DND-41 (cell line): ENCODE data around the gene WFIKKN1.

Experiments
- ATAC-seq: fragments of 200-7000 bp; cut with Tn5 transposase; 3 replicates; pipeline ENCODE4 v1.9.1; 2021; ENCODE audit warnings: low read depth; ENCODE audit not compliant: insufficient read depth
- DNase-seq: peaks from one replicate; pipeline ENCODE4 v3.0.0-alpha.2; 2020
- H2AFZ ChIP-seq: 2 replicates; pipeline ENCODE4 v1.6.0; 2012; ENCODE audit warnings: low read depth, low read length
- H3K27ac ChIP-seq: 2 replicates; pipeline ENCODE4 v1.5.1; 2012; ENCODE audit warnings: low read length, inconsistent platforms
- H3K27me3 ChIP-seq: fragments of 200-600 bp; sonication (generic); 2 replicates; pipeline ENCODE4 v1.6.0; 2012; ENCODE audit warnings: low read length, mild to moderate bottlenecking, inconsistent platforms; ENCODE audit not compliant: insufficient read depth, poor library complexity
- H3K36me3 ChIP-seq: 2 replicates; pipeline ENCODE4 v1.5.1; 2012; ENCODE audit warnings: low read length, inconsistent platforms; ENCODE audit not compliant: insufficient read depth
- H3K4me1 ChIP-seq: 2 replicates; pipeline ENCODE4 v1.5.1; 2012; ENCODE audit warnings: mild to moderate bottlenecking, low read length; ENCODE audit not compliant: insufficient read depth
- H3K4me2 ChIP-seq: 2 replicates; pipeline ENCODE4 v1.6.0; 2012; ENCODE audit warnings: mild to moderate bottlenecking, moderate library complexity, low read length, inconsistent platforms; ENCODE audit not compliant: insufficient read depth
- H3K4me3 ChIP-seq, 2 experiments: fragments of 200-600 bp in 1 of 2; shearing (Covaris generic) in 1 of 2; 2 replicates each; pipeline ENCODE4 v1.5.1; 2012 to 2016; ENCODE audit warnings: inconsistent platforms in 2 of 2, low read length in 2 of 2, mild to moderate bottlenecking in 2 of 2, low read depth in 1 of 2, moderate library complexity in 1 of 2
- H3K79me2 ChIP-seq: 2 replicates; pipeline ENCODE4 v1.6.0; 2012; ENCODE audit warnings: low read length, inconsistent platforms; ENCODE audit not compliant: insufficient read depth
- H3K9ac ChIP-seq: 2 replicates; pipeline ENCODE4 v1.6.0; 2012; ENCODE audit warnings: low read depth, mild to moderate bottlenecking, inconsistent platforms, low read length, moderate library complexity
- H3K9me3 ChIP-seq: 2 replicates; pipeline ENCODE4 v1.5.1; 2012; ENCODE audit warnings: low read length, moderate library complexity, mild to moderate bottlenecking, inconsistent platforms; ENCODE audit not compliant: insufficient read depth, severe bottlenecking
- H4K20me1 ChIP-seq: 2 replicates; pipeline ENCODE4 v1.6.0; 2012; ENCODE audit warnings: low read length; ENCODE audit not compliant: insufficient read depth
- EZH2 ChIP-seq: IDR thresholded peaks from 3 replicates; pipeline ENCODE4 v1.6.1; 2012; ENCODE audit warnings: borderline replicate concordance, low read depth, mild to moderate bottlenecking, moderate library complexity, low read length, inconsistent platforms; ENCODE audit not compliant: severe bottlenecking
- TF ChIP-seq, protein P1 (sequence below): IDR thresholded peaks from 2 replicates; pipeline ENCODE4 v1.5.1; 2012; ENCODE audit warnings: borderline replicate concordance, low read length, moderate library complexity, mild to moderate bottlenecking; ENCODE audit not compliant: poor library complexity, severe bottlenecking; ENCODE audit errors: extremely low read depth

The WFIKKN1 gene

DNA sequence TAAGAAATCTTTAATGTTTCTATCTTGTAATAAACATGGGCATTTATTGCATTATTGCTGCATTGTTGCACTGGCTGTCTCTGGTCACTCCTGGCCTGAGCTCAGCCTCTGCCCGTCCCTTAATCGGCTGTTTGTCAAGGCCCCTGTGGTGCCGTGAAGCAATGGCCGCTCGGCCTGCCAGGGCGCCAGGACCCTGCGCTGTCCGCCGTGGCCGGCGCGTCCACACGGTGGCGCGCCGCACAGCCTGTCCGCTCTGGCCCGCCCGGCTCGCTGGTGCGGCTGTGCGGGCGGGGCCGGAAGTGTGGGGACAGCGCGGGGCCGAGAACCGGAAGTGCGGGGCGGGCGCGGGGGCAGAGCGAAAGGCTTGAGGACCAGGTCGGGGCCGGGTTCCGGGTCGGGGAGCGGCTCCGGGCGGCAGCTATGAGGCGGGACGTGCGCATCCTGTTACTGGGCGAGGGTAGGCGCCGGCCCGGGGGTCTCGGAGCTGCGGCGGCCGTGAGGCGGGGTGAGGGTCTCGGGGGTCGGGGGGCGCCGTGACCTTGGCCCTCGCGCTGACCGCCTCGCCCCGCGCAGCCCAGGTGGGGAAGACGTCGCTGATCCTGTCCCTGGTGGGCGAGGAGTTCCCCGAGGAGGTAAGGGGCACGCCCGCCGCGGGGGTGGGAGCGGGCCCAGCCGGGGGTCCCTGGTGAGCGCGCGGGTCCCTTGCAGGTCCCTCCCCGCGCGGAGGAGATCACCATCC lies 37.2 kb downstream of the WFIKKN1 start, which contains the start of gene RHOT2:
TSS of gene RHOT2 (plus strand) at position 353 of the 739 bp plus-strand sequence. CDS start at position 421, 68 bp downstream.
- H3K9ac ChIP-seq, result peak within 1 kb of the TSS; percentile 99
- TF ChIP-seq, protein P1, sequence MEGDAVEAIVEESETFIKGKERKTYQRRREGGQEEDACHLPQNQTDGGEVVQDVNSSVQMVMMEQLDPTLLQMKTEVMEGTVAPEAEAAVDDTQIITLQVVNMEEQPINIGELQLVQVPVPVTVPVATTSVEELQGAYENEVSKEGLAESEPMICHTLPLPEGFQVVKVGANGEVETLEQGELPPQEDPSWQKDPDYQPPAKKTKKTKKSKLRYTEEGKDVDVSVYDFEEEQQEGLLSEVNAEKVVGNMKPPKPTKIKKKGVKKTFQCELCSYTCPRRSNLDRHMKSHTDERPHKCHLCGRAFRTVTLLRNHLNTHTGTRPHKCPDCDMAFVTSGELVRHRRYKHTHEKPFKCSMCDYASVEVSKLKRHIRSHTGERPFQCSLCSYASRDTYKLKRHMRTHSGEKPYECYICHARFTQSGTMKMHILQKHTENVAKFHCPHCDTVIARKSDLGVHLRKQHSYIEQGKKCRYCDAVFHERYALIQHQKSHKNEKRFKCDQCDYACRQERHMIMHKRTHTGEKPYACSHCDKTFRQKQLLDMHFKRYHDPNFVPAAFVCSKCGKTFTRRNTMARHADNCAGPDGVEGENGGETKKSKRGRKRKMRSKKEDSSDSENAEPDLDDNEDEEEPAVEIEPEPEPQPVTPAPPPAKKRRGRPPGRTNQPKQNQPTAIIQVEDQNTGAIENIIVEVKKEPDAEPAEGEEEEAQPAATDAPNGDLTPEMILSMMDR, result peak; percentile 96
- TF ChIP-seq EZH2, result no peak
- H3K4me3 ChIP-seq, result peak within 1 kb of the TSS; percentile 96 to 97
- peak within 1 kb of the TSS; percentile 78 for H3K27ac ChIP-seq
- H3K4me1 ChIP-seq, result peaks cover 31% of the 10 kb centered on the region
- peaks cover 67% of the 10 kb centered on the region for H3K36me3 ChIP-seq
- peak within 1 kb of the TSS; percentile 95 for H2AFZ ChIP-seq
- H3K79me2 ChIP-seq, result peaks cover 40% of the 10 kb centered on the region
- H4K20me1 ChIP-seq, result peaks cover 37% of the 10 kb centered on the region
- ATAC-seq (peak; percentile 94), DNase-seq (peak; percentile 93)
- H3K9me3 ChIP-seq, result no peaks in the 10 kb centered on the region
- peak within 1 kb of the TSS; percentile 95 for H3K4me2 ChIP-seq
- no peaks in the 10 kb centered on the region for H3K27me3 ChIP-seq

DNA sequence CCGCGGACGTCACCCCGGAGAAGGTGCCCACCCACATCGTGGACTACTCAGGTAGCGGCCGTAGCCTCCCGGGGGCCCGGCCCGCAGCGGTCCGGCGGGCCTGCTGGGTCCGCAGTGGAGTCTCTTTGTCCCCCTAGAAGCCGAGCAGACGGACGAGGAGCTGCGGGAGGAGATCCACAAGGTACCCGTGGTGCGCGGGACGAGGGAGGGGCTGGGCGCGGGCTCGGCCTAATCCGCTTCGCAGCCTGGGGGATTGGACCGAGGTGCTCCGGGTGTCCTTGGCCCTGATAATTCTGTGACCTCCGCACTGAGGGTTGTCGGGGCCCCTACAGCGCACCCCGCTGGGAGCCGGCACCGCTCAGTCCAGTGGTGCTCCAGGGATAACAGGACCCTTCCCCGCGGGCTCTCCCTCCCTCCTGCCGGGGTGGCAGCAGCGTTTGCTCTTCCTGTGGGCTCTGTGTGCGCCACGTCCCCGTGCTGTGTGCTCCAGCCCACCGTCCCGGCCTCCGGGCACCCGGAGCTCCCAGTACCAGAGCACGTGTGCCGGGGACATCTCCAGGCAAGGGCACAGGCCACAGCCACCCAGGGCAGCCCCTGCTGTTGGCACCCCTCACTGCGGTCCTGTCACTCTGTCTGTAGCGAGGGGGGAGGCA lies 37.9 kb downstream of the WFIKKN1 start:
- Histone ChIP-seq H3K27ac (peak overlapping the region; percentile 78), H2AFZ (peak overlapping the region; percentile 95), H3K27me3 (no peaks in the 10 kb centered on the region), H3K4me3 (peak overlapping the region; percentile 96 to 97; a peak in 3 of 4 replicates), H3K9ac (peak overlapping the region; percentile 99), H4K20me1 (peaks cover 40% of the 10 kb centered on the region), H3K9me3 (no peaks in the 10 kb centered on the region), H3K36me3 (peaks cover 73% of the 10 kb centered on the region), H3K4me2 (peak overlapping the region; percentile 95), H3K79me2 (peaks cover 40% of the 10 kb centered on the region), H3K4me1 (peaks cover 31% of the 10 kb centered on the region)
- DNase-seq, result no peak
- no peak for TF ChIP-seq EZH2
- TF ChIP-seq, protein P1, result no peak
- ATAC-seq, result peak; percentile 18

DNA sequence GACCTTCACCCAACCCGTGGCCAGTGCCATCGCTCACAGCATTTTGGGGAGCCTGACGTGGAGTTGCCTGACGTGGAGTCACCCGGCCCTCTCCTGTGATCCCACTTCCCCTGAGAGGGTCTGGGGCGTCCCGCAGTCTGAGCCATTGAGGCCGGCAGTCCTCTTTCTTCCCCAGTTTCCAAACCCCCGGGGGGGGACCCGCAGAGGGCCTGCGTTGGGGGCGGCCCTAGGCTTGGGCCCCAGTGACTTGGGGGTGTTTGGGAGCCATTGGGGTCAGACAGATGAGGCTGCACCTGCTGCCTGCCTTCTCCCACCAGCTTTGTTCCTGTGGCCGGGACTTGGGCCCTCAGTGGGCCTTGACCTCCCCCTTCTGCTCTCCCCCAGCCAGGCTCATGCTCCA lies 38.9 kb downstream of the WFIKKN1 start:
- peak overlapping the region; percentile 99; the same call in 1 of the 2 replicates for H3K9ac ChIP-seq
- no peaks in the 10 kb centered on the region for H3K27me3 ChIP-seq
- ATAC-seq, result no peak
- no peak for TF ChIP-seq EZH2
- TF ChIP-seq, protein P1, result no peak
- DNase-seq, result no peak
- no peaks in the 10 kb centered on the region for H3K9me3 ChIP-seq
- H3K27ac ChIP-seq, result no peak overlapping the region
- no peak overlapping the region for H2AFZ ChIP-seq
- peaks cover 31% of the 10 kb centered on the region for H3K4me1 ChIP-seq
- H3K4me3 ChIP-seq, result peak overlapping the region in 1 of 2 experiments; percentile 96; a peak in 2 of 4 replicates
- H3K36me3 ChIP-seq, result peaks cover 73% of the 10 kb centered on the region
- peaks cover 46% of the 10 kb centered on the region for H4K20me1 ChIP-seq
- H3K79me2 ChIP-seq, result peaks cover 40% of the 10 kb centered on the region
- H3K4me2 ChIP-seq, result peak overlapping the region; percentile 95
